Measurements from ENCODE around the gene TTC23L.

Gene TTC23L

DNA sequence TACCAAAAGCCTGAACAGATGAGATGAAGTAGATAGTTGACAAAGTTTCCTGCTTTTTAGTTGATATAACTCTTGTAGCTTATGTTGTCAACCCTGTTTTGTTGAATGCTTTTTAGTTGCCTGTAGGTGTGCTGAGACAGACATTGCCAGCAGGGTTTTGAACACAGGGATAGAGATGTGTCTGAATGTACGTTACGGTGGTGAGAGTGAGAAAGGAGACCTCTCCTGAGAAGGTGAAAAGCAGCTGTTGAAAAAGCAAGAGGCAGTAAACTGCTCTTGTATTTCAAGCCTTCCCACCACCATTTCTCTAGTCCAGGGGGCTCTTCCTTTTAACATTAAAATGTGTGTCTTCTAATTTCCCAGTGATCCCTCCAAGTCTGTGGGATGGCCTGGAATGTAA lies 105.1 kb downstream of the TTC23L start:
- Histone ChIP-seq H3K79me2 (ENCODE audit: low read length) (no peaks in the 10 kb centered on the region), H3K9ac (ENCODE audit: low read length) (no peak overlapping the region), H3K27me3 (ENCODE audit: low read depth, low read length) (no peaks in the 10 kb centered on the region), H3K36me3 (replicated peaks; ENCODE audit: low read depth, low read length) (peaks cover 11% of the 10 kb centered on the region), H3K4me1 (ENCODE audit: low read length) (no peaks in the 10 kb centered on the region), H3K4me3 (ENCODE audit: low read length) (no peak overlapping the region), H3K9me3 (ENCODE audit: insufficient read depth, low read length) (no peaks in the 10 kb centered on the region), H3K27ac (ENCODE audit: low read length) (no peak overlapping the region), H3K4me2 (ENCODE audit: low read length) (no peak overlapping the region), H2AFZ (ENCODE audit: low read depth, low read length) (no peak overlapping the region), H4K20me1 (ENCODE audit: insufficient read depth, low read length) (no peaks in the 10 kb centered on the region)
- TF ChIP-seq, protein P1, sequence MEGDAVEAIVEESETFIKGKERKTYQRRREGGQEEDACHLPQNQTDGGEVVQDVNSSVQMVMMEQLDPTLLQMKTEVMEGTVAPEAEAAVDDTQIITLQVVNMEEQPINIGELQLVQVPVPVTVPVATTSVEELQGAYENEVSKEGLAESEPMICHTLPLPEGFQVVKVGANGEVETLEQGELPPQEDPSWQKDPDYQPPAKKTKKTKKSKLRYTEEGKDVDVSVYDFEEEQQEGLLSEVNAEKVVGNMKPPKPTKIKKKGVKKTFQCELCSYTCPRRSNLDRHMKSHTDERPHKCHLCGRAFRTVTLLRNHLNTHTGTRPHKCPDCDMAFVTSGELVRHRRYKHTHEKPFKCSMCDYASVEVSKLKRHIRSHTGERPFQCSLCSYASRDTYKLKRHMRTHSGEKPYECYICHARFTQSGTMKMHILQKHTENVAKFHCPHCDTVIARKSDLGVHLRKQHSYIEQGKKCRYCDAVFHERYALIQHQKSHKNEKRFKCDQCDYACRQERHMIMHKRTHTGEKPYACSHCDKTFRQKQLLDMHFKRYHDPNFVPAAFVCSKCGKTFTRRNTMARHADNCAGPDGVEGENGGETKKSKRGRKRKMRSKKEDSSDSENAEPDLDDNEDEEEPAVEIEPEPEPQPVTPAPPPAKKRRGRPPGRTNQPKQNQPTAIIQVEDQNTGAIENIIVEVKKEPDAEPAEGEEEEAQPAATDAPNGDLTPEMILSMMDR (IDR thresholded peaks at IDR 0.05; ENCODE audit: low read depth, low read length), result no peak
- no peak for TF ChIP-seq EZH2phosphoT487 (IDR thresholded peaks at IDR 0.05; ENCODE audit: low read depth)

DNA sequence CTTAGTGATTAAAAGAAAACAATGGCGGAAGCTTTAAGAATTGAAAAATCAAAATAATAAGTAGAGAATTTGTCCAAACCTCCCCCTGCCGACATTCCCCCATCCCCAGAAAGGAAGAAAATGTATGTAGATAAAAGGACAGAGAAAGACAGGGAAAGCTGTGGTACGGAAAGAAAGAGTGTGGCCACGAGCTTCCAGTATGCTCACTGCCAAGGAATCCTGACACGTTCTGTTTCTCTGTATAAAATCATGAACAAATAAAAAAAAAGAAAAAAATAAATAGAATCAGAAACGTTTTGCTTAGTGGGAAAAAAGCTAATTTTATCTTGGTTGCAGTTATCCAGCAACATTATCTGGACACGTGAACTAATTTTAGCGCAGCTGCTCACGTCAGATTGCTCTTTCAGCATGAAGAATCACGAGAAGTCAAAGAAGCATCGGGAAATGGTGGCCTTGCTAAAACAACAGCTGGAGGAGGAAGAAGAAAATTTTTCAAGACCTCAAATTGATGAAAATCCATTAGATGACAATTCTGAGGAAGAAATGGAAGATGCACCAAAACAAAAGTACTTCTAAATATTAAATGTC lies 105.6 kb downstream of the TTC23L start:
- Histone ChIP-seq H3K27me3 (ENCODE audit: low read depth, low read length) (no peaks in the 10 kb centered on the region), H2AFZ (ENCODE audit: low read depth, low read length) (no peak overlapping the region), H3K4me1 (ENCODE audit: low read length) (no peaks in the 10 kb centered on the region), H3K9me3 (ENCODE audit: insufficient read depth, low read length) (no peaks in the 10 kb centered on the region), H3K79me2 (ENCODE audit: low read length) (no peaks in the 10 kb centered on the region), H3K4me3 (ENCODE audit: low read length) (no peak overlapping the region), H3K36me3 (replicated peaks; ENCODE audit: low read depth, low read length) (peaks cover 11% of the 10 kb centered on the region), H4K20me1 (ENCODE audit: insufficient read depth, low read length) (no peaks in the 10 kb centered on the region), H3K9ac (ENCODE audit: low read length) (no peak overlapping the region), H3K27ac (ENCODE audit: low read length) (no peak overlapping the region), H3K4me2 (ENCODE audit: low read length) (no peak overlapping the region)
- no peak for TF ChIP-seq EZH2phosphoT487 (IDR thresholded peaks at IDR 0.05; ENCODE audit: low read depth)
- TF ChIP-seq, protein P1 (IDR thresholded peaks at IDR 0.05; ENCODE audit: low read depth, low read length), result no peak
